Umbilical cord (tissue), 2 donors: ENCODE measurements around the gene TNRC6C. TPM values are rescaled to one million over a fixed set of nuclear protein-coding genes. Genes with fewer than 3 reads are reported as not detected.
"Not testable (repeated sequence)": the region's sequence is repeated elsewhere in the genome, so short reads cannot be mapped to it uniquely, and the experiment has no call there.

Experiments
- DNase-seq: peaks from one replicate; pipeline ENCODE4 v3.0.0-alpha.2; 2015; ENCODE audit warnings: low spot score
- total RNA-seq: library from RNA; depleted of rRNA; stranded (reverse); fragments of >200 nt; gene quantifications from one replicate; pipeline ENCODE4 v1.2.3, GENCODE V29; 2014; ENCODE audit warnings: low replicate concordance; ENCODE audit not compliant: insufficient read depth

Gene TNRC6C
- total RNA-seq, 1 donor from 2014 or later, result 8.9 TPM

DNA sequence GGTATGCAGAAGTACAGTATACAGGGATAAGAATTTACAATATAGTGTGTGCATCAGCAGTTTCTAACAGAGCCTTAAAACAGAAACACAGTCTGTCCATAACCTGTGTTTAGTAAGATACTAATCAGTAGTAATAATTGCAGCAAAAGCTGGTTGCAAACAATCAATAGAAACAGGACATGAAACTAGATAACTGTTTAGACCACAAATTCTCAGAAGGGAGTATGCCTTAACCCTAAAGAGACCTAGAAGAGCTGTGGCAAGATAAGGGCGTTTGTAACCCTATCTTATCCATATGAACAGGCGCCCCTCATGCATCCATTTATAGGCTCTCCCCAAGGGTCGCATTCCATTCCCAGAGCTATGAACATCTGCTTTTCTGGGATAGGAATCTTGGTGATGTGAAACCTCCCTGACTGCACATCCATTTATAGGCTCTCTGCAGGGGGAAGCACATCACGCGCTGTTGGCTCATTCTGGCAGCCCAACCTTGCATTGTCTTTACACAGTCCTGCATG is 123.9 kb downstream of the TNRC6C start:
- not testable (repeated sequence) for DNase-seq

GRCh38 chr17:78082988-78083387 is 124.5 kb downstream of the TNRC6C start:
- DNase-seq, result peak; percentile 30

GRCh38 chr17:78086740-78087139 is 128.2 kb downstream of the TNRC6C start:
- no peak for DNase-seq

DNA sequence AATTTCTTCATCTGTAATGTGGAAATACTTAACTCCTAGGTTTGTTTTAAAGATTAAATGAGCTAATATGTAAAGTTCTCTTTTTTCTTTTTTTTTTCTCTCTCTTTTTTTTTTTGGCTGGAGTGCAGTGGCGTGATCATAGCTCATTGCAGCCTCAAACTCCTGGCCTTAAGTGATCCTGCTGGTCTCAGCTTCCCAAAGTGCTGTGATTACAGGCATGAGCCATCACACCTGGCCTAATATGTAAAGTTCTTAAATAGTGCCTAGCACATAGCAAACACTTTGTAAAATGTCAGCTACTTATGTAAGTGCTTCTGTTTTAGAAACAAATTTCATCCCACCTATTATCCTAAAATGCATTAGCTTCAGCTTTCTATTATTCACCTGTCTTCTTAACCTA is 130.0 kb downstream of the TNRC6C start:
- DNase-seq, result no peak

DNA sequence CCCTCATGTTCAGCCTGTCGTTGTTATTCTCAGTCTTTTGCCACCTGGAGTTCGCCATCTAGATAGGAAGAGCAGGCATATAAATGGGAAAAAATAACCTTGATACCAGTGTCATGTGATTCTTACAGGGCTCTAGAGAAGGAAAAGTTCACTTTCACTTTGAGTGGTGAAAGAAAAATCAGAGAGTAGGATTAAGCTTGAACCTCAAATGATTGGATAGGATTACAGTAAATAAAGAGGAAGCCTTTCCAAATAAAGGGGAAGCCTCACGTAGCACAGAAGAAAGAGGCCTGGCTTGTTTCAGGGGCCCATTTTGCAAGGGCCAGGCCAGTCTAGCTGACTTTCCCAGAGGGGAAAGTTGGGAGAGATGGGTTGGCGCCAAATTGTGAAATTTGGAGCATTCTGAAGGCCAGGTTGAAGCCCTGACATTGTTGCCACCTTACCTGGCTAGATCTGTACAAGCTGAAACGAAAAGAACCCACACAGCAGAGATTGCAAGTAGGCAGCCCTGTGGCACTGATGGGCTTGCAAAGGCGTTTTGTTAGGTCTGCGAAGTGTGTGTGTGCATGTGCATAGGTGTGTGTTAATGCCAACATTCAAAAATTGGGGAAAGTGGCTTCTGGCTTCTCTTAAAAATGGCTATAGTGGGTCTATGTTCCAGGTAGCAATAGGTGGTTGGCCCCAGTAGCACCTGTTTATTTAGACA is 131.2 kb downstream of the TNRC6C start:
- no peak for DNase-seq

DNA sequence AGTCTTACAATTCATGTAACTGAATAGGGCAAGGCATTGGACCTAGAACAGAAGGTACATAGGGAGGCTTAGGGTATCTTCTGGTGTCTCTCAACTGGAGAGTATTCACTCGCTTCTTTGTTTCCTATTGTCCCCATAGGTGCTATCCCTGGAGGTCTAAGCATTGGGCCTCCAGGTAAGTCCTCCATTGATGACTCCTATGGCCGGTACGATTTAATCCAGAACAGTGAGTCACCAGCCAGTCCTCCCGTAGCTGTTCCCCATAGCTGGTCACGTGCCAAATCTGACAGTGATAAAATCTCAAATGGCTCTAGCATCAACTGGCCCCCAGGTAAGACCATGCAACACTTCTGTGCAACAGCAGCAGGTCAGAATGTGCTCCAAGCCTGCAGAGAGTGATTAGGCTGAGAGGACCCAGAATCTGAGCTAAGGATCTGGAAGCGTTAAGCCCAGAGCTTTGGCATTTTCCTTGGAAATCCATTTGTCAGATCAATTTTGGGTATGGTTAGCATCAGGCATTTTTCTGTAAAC is 134.4 kb downstream of the TNRC6C start:
- no peak for DNase-seq

- no peak for DNase-seq
These were observed 136.5 kb downstream of the TNRC6C start for GRCh38 chr17:78095035-78095434.

DNA sequence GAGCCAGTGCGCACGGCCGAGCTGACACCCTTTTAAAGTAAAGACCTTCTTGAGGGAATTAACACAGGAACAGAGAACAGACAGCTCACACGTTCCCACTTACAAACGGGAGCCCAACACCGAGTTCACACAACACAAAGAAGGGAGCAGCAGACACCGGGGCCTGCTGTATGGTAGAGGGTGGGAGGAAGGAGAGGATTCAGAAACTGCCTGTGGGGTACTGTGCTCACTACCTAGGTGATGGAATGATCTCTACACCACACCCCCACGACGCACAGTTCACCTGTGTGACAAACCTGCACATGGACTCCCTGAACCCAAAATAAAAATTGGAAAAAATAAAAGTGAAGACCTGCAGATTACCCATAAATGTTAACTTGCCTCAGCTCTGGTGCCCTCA is 137.6 kb downstream of the TNRC6C start:
- no peak for DNase-seq

DNA sequence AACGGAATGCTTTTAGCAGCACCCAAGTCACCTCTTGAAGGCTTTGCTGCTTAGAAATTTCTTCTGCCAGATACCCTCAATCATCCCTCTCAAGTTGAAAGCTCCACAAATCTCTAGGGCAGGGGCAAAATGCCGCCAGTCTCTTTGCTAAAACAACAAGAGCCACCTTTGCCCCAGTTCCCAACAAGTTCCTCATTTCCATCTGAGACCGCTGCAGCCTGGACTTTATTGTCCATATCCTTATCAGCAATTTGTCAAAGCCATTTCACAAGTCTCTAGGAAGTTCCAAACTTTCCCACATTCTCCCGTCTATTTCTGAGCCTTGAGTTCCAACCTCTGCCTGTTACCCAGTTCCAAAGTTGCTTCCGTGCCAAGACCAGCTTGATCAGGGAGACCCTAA is 142.6 kb downstream of the TNRC6C start:
- no peak for DNase-seq

GRCh38 chr17:78101542-78101941 is 143.0 kb downstream of the TNRC6C start:
- DNase-seq, result no peak

- no peak for DNase-seq
These were observed 144.8 kb downstream of the TNRC6C start for GRCh38 chr17:78103311-78103710.

- no peak for DNase-seq
These were observed 146.0 kb downstream of the TNRC6C start for GRCh38 chr17:78104540-78104941.

DNA sequence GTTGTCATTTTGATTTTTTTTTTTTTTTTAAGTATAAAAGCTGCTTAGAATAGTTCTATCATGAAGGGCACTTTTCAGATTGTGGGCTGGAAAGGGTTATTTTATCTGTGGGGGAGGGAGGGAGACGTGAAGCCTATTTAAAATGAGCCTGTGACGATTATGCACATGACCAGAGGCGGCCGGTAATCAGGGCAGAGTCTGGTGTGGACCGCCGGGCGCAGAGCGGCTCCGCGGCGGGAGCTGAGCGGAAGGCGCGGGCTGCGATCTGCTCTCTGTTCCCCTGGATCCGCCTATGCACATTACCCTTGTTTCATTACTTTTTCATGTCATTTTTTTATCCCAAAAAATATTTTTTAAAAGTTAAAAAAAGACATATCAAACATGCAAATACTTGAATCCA is 146.6 kb downstream of the TNRC6C start:
- DNase-seq, result no peak

GRCh38 chr17:78105551-78105950 is 147.0 kb downstream of the TNRC6C start:
- DNase-seq, result no peak

DNA sequence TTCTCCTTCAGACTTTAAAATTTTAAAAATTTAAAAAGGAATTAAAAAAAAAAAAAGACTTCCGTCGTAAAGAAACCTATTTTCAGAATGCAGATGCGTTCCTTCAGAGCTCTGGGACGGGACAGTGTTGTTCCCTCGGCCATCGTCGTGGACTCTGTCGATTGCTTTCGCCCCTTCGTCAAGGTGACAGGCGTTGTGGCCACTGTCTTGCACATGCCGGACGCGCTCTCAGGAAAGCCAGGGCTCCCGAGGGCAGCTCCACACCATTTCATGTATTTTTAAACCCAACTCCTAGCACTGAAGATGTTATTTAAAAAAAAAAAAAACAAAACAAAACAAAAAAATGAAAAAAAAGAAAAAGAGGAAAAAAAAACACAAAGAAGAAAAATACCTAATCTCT is 147.7 kb downstream of the TNRC6C start:
- no peak for DNase-seq

- DNase-seq, result no peak
These were observed 149.0 kb downstream of the TNRC6C start for GRCh38 chr17:78107457-78107856.

DNA sequence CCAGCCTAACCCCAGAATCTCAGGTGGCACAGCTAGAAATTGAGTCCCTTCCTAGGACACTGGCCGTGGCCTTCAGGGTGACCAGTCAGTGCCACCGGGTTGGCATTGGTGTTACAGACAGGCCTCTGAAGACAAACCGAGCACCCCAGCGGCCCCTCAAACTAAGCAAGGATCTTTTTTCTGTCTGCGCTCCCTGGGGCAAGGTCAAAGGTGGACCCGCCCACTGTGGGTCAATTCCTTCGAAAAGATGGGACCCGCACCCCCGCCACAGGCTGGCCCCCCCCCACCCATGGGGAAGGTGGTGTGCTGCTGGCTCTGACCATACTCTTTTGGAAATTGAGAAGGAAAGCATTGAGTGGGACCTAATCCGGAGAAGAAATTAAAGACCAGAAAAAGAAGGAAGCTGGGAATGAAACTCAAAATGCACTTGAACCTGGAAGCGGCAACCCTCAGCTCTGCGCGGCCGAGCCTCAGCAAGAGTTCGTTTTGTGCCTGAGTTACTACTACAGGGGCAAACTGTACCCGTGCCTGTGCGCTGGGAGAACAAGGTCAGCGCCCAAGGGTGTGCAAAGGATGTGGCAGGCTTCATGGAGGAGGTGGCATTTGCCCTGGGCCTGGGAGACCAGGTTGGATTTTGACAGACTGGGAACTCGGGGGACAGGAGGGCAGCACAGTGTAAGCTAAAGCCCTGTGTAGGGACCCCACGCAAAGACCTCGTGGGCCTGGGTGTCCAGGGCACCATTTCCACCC is 149.6 kb downstream of the TNRC6C start:
- no peak for DNase-seq

DNA sequence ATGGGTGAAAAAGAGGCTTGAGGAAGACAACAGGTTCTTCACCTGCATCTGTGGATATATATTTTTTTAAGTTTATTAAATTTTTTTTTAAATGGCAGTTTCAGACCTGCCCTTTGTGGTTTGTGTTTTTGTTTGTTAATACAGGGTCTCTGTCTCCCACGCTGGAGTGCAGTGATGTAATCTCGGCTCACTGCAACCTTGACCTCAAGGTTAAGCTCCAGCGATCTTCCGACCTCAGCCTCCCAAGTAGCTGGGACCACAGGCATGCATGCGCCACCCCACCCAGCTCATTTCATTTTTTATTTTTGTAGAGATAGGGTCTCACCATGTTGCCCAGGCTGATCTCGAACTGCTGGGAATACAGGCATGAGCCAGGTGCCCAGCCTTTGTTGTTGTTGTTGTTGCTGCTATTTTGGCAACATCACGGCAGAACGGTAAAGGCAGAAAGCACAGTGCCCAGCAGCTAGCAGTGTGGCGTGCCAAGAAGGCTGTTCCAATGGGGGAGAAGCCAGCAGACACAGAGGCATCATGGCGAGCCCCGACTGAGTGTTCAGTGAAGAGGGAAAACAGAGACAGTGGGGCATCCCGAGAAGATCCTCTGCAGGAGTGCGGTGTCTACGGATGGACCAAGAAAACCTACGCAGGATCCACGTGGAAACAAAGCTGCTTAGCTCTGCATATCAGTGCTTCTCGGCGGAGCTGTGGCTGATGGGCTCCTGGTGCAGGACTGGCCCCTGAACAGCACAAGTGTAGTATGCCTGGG is 150.4 kb downstream of the TNRC6C start:
- no peak for DNase-seq

DNA sequence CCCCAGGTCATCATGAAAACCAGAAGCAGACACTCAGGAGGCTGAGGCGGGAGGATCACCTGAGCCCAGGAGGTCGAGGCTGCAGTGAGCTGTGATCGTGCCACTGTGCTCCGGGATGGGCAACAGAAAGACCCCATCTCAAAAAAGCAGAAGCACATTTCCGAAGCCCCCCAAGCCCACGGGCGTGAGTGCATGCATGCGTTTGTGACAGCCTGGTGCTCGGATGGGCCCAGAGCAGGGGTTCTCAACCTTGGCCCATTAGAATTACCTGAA is 150.9 kb downstream of the TNRC6C start:
- DNase-seq, result no peak

GRCh38 chr17:78110363-78111015 is 152.0 kb downstream of the TNRC6C start:
- no peak for DNase-seq

GRCh38 chr17:78111016-78111726 is 152.7 kb downstream of the TNRC6C start:
- DNase-seq, result no peak
